Measurements from ENCODE around the gene DDB1. TPM values are rescaled to one million over a fixed set of nuclear protein-coding genes. Genes with fewer than 3 reads are reported as not detected.

DDB1 gene
- total RNA-seq, 1 experiment from 2014 or later = 297 TPM

- no peak within 1 kb of the TSS for H2BK12ac ChIP-seq (ENCODE audit: insufficient read length, low read depth, low read length)
- peaks cover 2% of the 10 kb centered on the region; the same call in 1 of the 2 replicates for H3K79me2 ChIP-seq (ENCODE audit: insufficient read depth, low read length)
- peak within 1 kb of the TSS; percentile 99 for H3K14ac ChIP-seq (ENCODE audit: insufficient read depth, low read length)
- peak within 1 kb of the TSS; percentile 94 for H3K9ac ChIP-seq (ENCODE audit: extremely low read depth, insufficient read length, low read length)
- peak within 1 kb of the TSS; percentile 56 for H4K5ac ChIP-seq (ENCODE audit: insufficient read length, low read depth, low read length)
- H2BK20ac ChIP-seq (ENCODE audit: low read depth, low read length, poor library complexity, severe bottlenecking) = no peak within 1 kb of the TSS
- H3K23ac ChIP-seq (ENCODE audit: insufficient read length, low read depth, low read length) = no peak within 1 kb of the TSS
- Mint-ChIP-seq H3K9me3 (no peaks in the 10 kb centered on the region; a peak in 1 of 5 replicates), H3K4me3 (peak within 1 kb of the TSS; percentile 98 to 100), H3K27me3 (ENCODE audit: low read depth) (no peaks in the 10 kb centered on the region), H3K4me1 (peaks cover 13 to 25% of the 10 kb centered on the region in 2 experiments), H3K27ac (peak within 1 kb of the TSS; percentile 99), H3K36me3 (ENCODE audit: insufficient read depth in 1 of 3, low read depth in 3 of 3) (peaks cover 22 to 39% (median 28%) of the 10 kb centered on the region in 3 experiments)
- H2AFZ ChIP-seq (ENCODE audit: low read length) = no peak within 1 kb of the TSS
- peak within 1 kb of the TSS; percentile 76 for H2BK5ac ChIP-seq (ENCODE audit: insufficient read length, low read length)
- peak within 1 kb of the TSS; percentile 83 for H3K4me2 ChIP-seq (ENCODE audit: insufficient read depth, insufficient read length, low read length)
- H3K27me3 ChIP-seq (ENCODE audit: insufficient read depth, low read length) = no peaks in the 10 kb centered on the region
- H4K8ac ChIP-seq (replicated peaks; ENCODE audit: insufficient read length, low read depth, low read length) = peak within 1 kb of the TSS; percentile 64
- peak within 1 kb of the TSS; percentile 97 for H3K18ac ChIP-seq (ENCODE audit: insufficient read length, low read depth, low read length)
- H4K91ac ChIP-seq (ENCODE audit: insufficient read length, low read depth, low read length) = no peak within 1 kb of the TSS
- H3K23me2 ChIP-seq (ENCODE audit: insufficient read length, low read depth, low read length, poor library complexity, severe bottlenecking) = peaks cover 6% of the 10 kb centered on the region
- no peaks in the 10 kb centered on the region for H4K20me1 ChIP-seq (ENCODE audit: control insufficient read depth, insufficient read depth, insufficient read length)
- H3K9me3 ChIP-seq (ENCODE audit: control insufficient read depth, low read depth, low read length) = no peaks in the 10 kb centered on the region
- H3T11ph ChIP-seq (ENCODE audit: low read length) = no peak within 1 kb of the TSS
- H3K27ac ChIP-seq (ENCODE audit: insufficient read length, low read depth, low read length) = peak within 1 kb of the TSS; percentile 88
- H3K4ac ChIP-seq (ENCODE audit: low read depth, low read length) = no peak within 1 kb of the TSS; the same call in 1 of the 2 replicates
- H2AK5ac ChIP-seq (ENCODE audit: insufficient read length, low read length) = no peak within 1 kb of the TSS
- H3K4me1 ChIP-seq (ENCODE audit: insufficient read depth, low read length) = no peaks in the 10 kb centered on the region
- H2BK15ac ChIP-seq (ENCODE audit: low read depth, low read length) = no peak within 1 kb of the TSS
- H3K79me1 ChIP-seq (ENCODE audit: insufficient read depth, low read depth, low read length, poor library complexity, severe bottlenecking) = no peaks in the 10 kb centered on the region
- no peak within 1 kb of the TSS for H3K56ac ChIP-seq (ENCODE audit: insufficient read length, low read depth, low read length)
- no CpG with 5 or more reads among the region's 63 CpGs for WGBS (ENCODE audit: extremely low coverage, insufficient read length, low lambda C conversion rate)
- peak within 1 kb of the TSS; percentile 92 for H2BK120ac ChIP-seq (ENCODE audit: low read depth, low read length, poor library complexity, severe bottlenecking)
- TF ChIP-seq, protein P1, sequence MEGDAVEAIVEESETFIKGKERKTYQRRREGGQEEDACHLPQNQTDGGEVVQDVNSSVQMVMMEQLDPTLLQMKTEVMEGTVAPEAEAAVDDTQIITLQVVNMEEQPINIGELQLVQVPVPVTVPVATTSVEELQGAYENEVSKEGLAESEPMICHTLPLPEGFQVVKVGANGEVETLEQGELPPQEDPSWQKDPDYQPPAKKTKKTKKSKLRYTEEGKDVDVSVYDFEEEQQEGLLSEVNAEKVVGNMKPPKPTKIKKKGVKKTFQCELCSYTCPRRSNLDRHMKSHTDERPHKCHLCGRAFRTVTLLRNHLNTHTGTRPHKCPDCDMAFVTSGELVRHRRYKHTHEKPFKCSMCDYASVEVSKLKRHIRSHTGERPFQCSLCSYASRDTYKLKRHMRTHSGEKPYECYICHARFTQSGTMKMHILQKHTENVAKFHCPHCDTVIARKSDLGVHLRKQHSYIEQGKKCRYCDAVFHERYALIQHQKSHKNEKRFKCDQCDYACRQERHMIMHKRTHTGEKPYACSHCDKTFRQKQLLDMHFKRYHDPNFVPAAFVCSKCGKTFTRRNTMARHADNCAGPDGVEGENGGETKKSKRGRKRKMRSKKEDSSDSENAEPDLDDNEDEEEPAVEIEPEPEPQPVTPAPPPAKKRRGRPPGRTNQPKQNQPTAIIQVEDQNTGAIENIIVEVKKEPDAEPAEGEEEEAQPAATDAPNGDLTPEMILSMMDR (conservative IDR thresholded peaks at IDR 0.05) = no peak
- DNase-seq = peak; percentile 90
Observed at GRCh38 chr11:61361741-61362541, 29.0 kb upstream of the DDB1 start, which contains the start of the genes CYB561A3 and TMEM138. Gene CYB561A3, minus strand, starts transcription at chr11:61361882. Its CDS starts 5,169 bp downstream, at chr11:61356713. Gene TMEM138, plus strand, starts transcription at chr11:61362374. Its CDS starts 2,017 bp downstream, at chr11:61364391.
